HG02678 (cell line): ENCODE data around the gene STX12.
"Not testable (repeated sequence)": the region's sequence is repeated elsewhere in the genome, so short reads cannot be mapped to it uniquely, and the experiment has no call there.

Experiments used
- ATAC-seq: cut with Tn5 transposase; IDR thresholded peaks from one replicate; pipeline ENCODE4 v1.9.1; 2021; ENCODE audit warnings: mild to moderate bottlenecking, moderate library complexity; ENCODE audit not compliant: unreplicated experiment

The STX12 gene

DNA sequence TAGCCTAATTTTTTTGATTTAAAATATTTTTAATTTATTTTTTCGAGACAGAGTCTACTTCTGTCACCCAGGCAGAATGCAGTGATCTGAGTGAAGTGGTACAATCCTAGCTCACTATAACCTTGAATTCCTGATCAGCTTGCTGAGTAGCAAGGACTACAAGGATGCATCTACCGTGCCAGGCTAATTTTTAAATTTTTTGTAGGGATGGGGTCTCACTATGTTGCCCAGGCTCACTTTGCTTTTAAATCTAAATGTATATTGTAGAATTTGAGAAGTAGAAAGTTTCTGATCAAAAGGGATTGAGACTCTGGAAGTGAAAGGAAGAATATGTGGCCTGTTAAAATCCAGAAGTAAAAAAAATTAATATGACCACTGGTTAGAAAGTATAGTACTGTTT lies 1.6 kb downstream of the STX12 start:
- ATAC-seq: no peak

DNA sequence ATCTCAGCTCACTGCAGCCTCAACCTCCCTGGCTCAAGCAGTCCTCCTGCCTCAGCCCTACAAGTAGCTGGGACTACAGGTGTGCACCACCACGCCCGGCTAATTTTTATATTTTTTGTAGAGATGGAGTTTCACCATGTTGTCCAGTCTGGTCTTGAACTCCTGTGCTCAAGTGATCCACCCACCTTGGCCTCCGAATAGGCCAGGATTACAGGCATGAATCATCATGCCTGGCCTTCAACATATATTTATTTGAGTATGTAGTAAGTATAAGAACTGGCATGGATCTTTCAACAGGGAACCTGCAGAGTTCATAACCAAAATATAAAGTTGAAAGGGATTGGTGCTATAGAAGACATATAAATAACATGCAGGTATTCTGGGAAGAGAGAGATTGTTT lies 2.3 kb downstream of the STX12 start:
- ATAC-seq: not testable (repeated sequence)

- ATAC-seq: not testable (repeated sequence)
Measured at GRCh38 chr1:27776276-27776675, 3.3 kb downstream of the STX12 start.

DNA sequence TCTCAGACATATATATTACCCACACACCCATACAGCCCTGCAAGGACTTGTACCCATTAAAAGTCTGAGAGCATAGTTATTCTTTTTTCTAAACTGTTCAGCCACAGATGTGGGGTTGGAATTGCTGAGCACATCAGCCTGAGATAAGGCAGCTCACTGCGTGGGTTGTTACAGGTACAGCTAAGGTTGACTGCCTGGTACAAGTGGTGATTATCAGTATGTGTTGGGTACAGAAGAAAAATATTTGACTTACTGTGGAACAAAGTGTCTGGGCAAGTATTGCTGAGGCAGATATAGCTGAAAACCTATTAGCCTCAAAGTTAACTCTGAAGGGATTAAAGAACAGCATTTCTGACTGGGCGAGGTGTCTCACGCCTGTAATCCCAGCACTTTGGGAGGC lies 5.0 kb downstream of the STX12 start:
- no peak for ATAC-seq

- no peak for ATAC-seq
Measured at GRCh38 chr1:27779122-27779521, 6.1 kb downstream of the STX12 start.

- no peak for ATAC-seq
Measured at GRCh38 chr1:27782950-27783349, 9.9 kb downstream of the STX12 start.

GRCh38 chr1:27784700-27785099 lies 11.7 kb downstream of the STX12 start:
- ATAC-seq: no peak

- no peak for ATAC-seq
Measured at GRCh38 chr1:27785781-27786455, 12.9 kb downstream of the STX12 start.

- ATAC-seq: no peak
Measured at GRCh38 chr1:27787895-27788294, 14.9 kb downstream of the STX12 start.

- no peak for ATAC-seq
Measured at GRCh38 chr1:27789540-27790041, 16.6 kb downstream of the STX12 start.

DNA sequence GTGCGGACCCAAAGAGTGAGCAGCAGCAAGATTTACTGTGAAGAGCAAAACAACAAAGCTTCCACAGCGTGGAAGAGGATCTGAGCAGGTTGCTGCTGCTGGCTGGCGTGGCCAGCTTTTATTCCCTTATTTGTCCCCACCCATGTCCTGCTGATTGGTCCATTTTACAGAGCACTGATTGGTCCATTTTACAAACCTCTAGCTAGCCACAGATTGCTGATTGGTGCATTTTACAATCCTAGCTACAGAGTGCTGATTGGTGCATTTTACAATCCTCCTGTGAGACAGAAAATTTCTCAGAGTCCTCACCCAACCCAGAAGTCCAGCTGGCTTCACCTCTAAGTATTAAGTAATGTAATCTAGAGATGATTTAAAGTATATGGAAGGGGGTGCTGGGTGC lies 17.3 kb downstream of the STX12 start:
- ATAC-seq: not testable (repeated sequence)

DNA sequence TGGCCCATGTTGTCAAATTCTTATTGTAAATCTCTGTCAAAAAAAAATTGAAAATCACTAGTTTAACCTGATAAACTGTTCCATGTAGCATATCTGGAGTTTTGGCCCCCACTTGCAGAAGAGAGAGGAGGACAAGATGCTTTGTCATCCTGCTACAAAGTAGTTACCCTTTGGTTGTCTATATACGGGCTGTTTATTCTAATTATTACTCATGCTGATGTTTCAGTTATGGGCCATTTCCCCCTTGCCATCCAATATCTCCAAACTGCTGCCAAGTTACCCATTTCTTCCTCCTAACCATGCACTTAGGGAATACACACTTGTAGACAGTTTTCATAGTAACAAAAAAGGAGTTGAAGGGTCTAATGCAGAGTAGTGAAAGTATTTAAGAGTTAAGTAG lies 22.6 kb downstream of the STX12 start:
- ATAC-seq: no peak

DNA sequence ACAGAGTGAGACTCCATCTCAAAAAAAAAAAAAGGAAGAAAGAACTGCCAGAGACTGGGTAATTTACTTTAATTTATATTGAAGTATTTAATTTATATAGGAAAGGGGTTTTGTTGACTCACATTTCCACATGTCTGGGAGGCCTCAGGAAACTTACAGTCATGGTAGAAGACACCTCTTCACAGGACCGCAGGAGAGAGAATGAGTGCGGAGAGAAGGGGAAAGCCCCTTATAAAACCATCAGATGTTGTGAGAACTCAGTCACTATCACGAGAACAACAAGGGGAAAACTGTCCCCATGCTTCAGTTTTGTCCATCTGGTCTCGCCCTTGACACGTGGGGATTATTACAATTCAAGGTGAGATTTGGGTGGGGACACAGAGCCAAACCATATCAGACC lies 31.8 kb downstream of the STX12 start:
- no peak for ATAC-seq

DNA sequence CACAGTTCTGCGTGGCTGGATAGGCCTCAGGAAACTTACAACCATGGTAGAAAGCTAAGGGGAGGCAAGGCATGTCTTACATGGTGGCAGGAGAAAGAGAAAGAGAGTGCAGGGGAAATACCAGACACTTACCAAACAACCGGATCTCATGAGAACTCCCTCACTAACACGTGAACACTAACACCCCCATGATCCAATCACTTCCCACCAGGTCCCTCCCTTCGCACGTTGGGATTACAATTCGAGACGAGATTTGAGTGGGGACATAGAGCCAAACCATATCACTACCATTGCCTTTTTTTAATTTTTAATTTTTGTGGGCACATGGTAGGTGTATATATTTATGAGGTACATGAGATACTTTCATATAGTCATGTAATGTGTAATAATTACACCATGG lies 33.7 kb downstream of the STX12 start:
- ATAC-seq: no peak

GRCh38 chr1:27807385-27807784 lies 34.4 kb downstream of the STX12 start:
- ATAC-seq: no peak

DNA sequence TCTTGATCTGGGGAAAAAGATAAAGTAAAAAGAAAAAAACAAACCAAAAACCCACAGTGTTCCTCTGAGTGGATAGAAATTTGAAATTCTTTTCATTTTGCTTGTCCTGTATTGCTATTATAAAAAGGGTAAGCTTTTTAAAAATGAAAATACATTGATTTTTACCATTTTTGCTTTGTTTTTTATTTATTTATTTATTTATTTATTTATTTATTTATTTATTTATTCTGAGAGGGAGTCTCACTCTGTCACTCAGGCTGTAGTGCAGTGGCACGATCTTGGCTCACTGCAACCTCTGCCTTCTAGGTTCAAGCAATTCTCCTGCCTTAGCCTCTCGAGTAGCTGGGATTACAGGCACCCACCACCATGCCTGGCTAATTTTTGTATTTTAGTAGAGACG lies 35.1 kb downstream of the STX12 start:
- not testable (repeated sequence) for ATAC-seq

DNA sequence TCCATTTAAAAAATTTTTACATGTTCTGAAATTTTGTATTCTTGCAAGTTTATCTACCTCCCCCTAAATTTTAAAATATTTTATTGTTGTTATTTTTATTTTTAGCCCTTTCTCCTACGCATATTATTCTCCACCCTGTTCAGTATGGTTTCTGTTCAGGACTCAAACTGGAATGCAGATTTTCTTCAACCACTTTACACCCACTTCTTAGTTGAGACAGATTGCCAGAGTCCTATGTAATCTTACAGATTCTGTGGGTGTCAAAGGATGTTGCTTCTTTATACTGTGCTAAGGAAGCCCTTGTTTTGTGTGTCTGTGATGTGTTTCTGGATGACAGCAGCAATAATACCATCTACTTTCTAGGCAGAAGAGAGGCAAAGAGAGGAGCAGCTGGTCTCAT lies 36.9 kb downstream of the STX12 start:
- ATAC-seq: no peak

DNA sequence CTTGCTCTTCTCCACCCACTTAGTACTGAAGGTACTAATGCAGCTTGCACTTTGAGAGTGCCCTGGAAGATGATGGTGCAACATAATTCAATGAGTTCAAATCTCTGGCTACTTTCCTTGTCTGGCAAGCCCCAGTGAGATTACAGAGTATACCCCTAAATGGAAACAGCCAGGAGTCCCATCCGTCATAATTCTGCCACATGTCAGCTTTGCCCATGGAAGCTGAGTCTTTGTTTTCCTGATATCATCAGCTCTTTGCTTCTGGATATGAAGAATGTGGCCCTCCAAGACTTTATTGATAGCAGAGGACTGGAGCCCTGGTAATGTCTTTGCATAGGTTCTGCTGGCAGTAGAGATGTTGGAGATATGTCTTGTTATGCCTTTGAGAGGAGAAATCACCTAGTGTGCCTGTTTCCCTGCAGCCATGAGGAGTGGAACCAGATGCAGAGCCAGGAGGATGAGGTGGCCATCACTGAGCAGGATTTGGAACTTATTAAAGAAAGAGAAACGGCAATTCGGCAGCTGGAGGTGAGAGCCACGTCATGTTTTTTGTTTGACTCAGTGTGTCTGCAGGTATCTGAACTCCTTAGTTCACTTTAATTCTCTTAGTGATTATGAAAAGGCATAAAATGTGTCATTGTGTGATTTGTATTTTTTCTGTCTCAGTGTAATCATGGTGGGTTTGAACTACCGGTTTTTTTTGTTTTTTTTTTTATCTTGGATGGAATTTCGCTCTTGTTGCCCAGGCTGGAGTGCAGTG lies 38.9 kb downstream of the STX12 start:
- no peak for ATAC-seq

DNA sequence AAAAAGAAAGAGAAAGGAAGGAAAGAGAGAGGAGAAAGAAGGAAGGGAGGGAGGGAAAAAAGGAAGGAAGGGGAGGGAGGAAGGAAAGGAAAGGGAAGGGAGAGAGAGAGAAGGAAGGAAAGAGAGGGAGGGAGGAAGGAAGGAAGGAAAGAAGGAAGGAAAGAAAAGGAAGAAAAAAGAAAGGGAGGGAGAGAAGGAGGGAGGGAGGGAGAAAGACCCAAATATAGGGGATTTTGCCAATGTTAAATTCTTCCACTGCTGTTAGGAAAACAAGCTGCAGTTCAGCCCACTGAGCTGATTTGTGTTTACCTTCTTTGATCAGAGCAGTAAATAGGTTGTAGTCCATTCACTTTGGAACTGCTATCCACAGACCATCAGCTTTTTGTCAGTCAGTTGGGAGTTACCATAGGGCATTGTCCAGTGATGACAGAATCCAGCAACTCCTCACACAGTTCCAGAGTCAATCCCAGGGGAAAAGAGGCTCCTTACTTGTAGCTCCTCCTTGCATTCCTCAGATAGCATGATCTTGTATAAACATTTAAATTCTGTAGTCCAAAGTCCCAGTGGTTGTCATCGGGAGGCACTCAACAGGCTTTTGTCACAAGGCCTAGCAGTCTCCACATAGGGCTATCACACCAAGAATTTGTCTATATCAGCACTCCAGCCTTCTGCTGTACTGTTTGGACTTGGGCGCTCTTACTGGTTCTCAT lies 44.1 kb downstream of the STX12 start:
- no peak for ATAC-seq

DNA sequence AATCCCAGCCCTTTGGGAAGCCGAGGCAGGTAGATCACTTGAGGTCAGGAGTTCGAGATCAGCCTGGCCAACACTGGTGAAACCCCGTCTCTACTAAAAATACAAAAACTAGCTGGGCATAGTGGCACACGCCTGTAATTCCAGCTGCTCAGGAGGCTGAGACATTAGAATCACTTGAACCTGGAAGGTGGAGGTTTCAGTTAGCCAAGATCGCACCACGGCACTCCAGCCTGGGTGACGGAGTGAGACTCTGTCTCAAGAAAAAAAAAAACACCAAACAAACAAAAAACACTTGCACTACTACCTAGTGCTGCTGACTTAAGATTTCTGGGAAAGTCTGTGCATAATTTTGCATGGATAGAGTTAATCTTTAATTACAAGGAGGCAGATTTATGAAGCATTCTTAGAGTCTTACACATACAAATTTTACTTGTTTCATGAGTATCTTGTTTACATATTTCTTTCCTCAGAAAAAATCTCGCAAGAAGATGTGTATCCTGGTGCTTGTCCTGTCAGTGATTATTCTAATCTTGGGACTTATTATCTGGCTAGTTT lies 48.8 kb downstream of the STX12 start:
- ATAC-seq: no peak

DNA sequence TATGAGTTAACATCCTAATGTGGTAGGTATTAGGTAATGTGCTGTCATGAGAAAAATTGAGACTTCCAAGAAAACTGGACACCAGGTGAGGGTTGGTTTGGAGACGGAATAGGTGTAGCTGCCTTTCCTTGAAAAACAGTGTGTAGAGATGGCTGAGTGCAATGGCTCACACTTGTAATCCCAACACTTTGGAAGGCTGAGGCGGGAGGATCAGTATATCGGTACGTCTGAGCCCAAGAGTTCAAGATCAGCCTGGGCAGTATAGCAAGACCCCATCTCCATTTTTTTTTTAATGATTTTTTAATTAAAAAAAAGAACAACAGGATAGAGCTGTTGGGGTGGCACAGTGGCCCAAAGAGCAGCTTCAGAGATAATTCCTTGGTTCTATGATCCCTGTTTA lies 50.8 kb downstream of the STX12 start:
- no peak for ATAC-seq
